NCI-H226 (cell line): ENCODE data around the gene SND1.
A peak's percentile ranks its signal among the peaks of the same experiment; 100 is the strongest.
"Not testable (repeated sequence)": the region's sequence is repeated elsewhere in the genome, so short reads cannot be mapped to it uniquely, and the experiment has no call there.

Experiments
- DNase-seq: peaks from one replicate; pipeline ENCODE4 v3.0.0-alpha.2; 2015

The SND1 gene

GRCh38 chr7:127653396-127653795 is 1.4 kb downstream of the SND1 start:
- DNase-seq = no peak

DNA sequence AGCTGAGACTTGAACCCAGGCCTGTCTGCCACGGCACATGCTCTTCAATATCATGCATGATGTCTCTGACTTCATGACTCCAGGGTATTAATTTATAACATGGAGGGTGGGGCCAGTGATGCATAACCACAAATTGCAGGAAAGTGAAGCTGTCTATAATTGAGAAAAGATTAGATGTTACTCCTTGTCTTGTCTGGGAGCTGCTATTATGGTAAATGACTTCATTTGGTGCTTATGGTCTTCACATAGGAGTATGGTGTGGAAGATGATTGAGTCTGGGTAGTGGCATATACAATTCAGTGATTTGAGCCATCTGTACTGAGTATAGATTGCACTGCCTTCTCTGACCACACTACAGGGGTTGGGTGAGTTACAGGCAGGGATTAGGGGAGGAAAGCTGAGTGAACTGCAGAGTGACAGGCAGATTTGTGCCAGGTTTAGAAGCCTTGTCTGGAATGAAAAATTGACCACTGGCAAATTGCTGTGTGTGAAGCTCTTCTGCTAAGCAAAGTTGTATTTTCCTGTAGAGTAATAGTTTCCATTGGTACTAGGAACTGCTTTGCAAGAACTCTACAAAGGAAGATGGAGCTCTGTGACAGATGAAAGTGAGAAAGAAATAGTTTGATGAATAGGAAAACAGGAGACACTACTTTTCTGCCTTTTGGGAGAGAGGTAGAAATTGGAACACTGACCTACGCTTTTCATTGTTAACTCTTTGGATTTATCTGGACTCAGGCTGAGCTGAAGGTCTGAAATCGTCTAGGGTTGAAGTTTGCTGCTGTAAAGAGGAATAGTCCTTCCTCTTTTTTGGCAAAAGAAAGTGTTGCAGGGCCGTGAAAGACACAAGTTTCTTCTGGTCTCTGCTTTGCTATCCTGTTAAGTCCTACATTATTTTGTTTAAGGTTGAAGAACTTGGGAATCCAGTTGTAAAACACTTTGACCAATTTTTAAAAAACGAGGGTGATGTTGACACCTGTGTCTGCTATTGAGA is 2.7 kb downstream of the SND1 start:
- DNase-seq = no peak

GRCh38 chr7:127655720-127656119 is 3.7 kb downstream of the SND1 start:
- DNase-seq = no peak

GRCh38 chr7:127657500-127657899 is 5.5 kb downstream of the SND1 start:
- no peak for DNase-seq

DNA sequence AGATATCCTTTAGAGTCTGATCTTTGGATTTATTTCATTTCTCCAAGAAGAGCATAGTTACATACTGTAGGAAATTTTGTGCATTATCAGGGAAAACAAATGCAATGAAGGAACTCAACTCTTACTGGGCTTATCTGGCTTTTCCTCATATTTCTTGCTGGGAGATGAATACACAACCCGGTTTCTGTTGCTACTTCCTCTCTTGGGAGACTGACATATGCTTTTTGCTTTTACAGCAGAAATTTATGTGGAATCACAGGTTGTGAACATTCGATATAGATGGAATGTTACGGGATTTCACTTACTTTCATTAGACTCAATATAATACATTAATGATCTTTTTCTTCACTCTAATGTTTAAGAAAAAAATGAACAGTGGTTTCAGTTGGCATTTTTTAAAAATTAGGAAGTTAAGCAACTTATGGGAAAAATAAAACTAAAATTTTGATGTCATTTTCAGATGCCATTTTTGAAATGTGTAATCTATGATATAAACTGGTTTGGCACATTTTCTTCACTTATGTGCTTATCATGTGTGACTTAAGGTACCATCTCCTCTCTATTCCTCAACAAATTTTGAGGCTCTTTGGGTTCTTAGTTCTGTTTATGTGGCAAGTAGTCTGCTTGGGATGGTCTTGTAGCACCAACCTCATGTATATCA is 7.1 kb downstream of the SND1 start:
- DNase-seq = no peak

- DNase-seq = no peak
These were observed 13.9 kb downstream of the SND1 start for GRCh38 chr7:127665922-127666321.

- no peak for DNase-seq
These were observed 14.6 kb downstream of the SND1 start for GRCh38 chr7:127666602-127667001.

DNA sequence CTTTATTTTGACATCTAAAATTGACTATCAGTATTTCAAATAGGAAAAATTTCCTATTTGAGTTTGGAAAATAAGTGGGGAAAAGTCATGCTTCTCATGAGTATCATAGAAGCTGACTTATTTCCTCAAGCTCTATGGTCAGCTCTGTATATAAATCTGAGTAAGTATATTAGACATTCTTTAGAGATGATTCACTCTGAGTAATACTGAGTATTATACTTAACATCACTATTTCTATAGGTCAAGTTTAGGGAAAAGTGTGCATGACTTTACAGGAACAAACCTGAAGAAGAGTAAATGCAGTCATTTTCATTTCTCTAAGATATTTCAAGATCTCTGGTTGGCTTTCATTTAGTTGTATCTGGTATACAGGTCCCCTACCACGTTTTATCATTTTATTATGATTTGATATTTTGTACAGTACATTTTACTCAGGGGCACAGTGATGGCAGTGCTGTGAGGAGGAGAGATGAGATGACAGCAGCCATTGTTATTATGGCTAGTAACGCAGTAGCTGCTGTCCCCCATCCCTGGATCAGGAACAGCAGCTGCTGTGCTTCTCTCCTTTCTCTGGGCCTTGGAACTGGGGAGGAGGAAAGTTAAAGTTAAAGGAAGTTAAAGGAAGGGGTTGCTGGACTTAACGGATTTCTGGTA is 15.2 kb downstream of the SND1 start:
- DNase-seq = peak; percentile 51

- DNase-seq = no peak
These were observed 16.0 kb downstream of the SND1 start for GRCh38 chr7:127667759-127668530.

DNA sequence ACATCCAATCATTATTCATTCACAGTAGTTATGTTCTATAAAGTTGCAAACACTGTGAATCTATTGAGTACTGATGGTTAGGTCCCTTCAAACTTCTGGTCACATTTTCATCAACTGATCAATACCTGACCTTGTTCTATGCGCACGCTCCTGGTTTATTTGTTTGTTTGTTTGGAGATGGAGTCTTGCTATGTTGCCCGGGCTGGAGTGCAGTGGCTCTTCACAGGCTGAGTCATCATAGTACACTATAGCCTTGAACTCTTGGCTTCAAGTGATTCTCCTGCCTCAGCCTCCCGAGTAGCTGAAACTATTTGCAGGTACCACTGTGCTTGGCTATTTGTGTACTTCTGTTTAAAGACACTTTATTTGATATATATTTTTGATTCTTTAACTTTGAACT is 19.3 kb downstream of the SND1 start:
- DNase-seq = no peak

GRCh38 chr7:127673902-127674301 is 21.9 kb downstream of the SND1 start:
- DNase-seq = peak; percentile 17

DNA sequence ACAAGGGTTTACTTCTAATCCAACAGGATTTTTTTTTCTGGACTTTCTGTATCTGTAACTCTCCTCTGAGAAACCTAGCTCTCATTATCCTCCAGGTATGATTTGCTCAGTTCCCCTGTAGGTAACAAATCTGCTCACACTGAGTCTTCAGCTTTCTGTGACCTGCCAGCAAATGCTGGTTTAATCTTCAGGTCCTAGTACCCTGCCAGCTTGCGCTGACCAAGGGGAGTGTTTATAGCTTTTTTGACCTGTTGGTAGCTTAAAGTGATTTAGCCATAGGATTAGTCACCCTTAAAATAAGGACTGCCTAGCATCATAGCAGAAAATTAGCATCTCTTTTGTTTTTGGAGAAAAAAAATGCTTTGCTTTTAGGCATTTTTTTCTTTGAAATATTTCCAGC is 22.4 kb downstream of the SND1 start:
- no peak for DNase-seq

GRCh38 chr7:127674923-127675322 is 22.9 kb downstream of the SND1 start:
- not testable (repeated sequence) for DNase-seq

- DNase-seq = no peak
These were observed 23.7 kb downstream of the SND1 start for GRCh38 chr7:127675721-127676120.

DNA sequence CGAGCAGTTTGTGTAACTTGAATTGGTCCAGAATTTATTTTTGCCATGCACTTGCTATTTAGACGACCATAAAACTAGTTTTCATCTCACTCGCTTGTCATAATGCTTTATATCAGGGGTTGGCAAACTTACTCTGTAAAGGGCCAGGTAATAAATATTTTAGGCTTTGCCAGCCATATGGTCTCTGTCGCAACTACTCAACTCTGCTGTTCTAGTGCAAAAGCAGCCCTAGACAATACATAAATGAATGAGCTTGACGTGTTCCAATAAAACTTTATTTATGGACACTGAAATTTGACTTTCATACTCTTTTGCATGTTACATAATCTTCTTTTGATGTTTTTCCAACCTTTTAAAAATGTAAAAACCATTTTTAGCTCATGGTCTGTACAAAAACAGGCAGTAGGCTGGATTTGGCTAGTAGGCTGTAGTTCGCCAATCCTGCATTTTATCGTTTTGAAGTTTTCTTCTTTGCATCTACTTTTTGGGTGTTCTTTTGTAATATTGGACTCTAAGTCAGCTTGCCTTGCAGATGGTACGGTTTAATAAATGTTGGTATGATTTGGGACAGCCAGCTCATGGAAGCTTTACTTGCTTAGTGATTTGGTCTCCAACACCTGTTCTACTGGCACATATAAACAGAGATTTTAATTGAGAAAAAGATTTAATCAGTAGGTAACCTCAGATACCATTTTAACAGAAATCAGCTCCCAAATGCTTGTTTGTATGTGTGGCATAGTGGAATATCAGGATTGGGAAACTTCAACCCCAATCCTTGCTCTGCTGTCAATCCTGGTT is 25.6 kb downstream of the SND1 start:
- DNase-seq = no peak

DNA sequence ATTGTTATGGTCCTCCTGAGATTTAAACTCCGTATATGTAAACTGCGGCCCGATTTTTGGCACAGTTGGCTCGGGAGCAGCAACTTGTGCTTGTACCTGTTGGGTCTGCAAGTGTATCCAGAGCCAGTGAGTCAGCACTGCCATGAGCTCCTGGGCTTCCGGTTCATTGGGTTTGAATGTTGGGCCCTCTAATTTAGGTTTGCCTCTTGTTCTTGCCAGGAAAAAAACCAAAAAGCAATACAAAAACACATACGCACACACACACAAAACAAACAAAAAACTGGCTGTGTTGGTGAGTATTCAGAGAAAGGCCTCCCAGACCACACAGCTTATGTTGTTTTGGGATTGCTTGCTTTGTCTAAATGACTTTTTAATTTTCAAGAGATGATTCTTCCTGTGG is 26.3 kb downstream of the SND1 start:
- DNase-seq = no peak

DNA sequence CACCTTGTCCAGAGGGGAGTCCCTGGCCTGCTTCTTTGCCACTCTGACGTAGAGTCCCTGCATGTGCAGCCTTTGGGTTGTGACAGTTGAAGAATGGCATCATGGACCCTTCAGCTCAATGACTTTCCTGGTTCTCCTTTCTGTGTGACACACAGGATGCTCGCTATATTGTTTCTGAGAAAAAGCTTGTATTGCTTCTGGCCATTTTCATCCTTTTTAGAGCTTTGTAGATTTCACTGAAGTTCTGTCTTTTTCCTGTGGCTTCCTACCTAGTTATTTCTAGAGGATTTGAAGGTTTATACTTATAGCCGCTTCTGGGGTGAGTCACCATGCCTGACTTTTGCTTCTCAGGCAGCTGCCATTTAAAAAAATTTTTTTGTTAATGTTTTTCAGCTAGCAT is 27.0 kb downstream of the SND1 start:
- DNase-seq = no peak

DNA sequence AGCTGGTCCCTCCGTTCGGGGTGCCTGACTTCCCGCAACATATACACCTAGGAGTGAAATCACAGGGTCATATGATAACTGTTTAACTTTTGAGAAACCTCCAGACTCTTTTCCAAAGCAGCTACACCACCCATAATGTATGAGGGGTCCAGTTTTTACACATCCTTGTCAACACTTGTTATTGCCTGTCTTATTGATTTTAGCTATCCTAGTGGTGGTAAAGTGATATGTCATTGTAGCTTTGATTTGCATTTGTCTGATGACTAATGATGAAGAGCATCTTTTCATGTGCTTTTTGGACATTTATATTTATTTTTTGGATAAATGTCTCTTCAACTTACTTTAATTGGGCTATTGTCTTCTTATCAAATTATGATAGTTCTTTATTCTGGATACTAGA is 29.0 kb downstream of the SND1 start:
- DNase-seq = no peak

GRCh38 chr7:127682140-127682539 is 30.1 kb downstream of the SND1 start:
- DNase-seq = no peak

GRCh38 chr7:127683776-127684681 is 32.0 kb downstream of the SND1 start:
- no peak for DNase-seq

- no peak for DNase-seq
These were observed 37.3 kb downstream of the SND1 start for GRCh38 chr7:127689194-127689772.
